Esophagus squamous epithelium (tissue), 5 donors: ENCODE data around the gene DNAH14. TPM values are rescaled to one million over a fixed set of nuclear protein-coding genes. Genes with fewer than 3 reads are reported as not detected.
"Not testable (repeated sequence)": the region's sequence is repeated elsewhere in the genome, so short reads cannot be mapped to it uniquely, and the experiment has no call there.

Experiments used
- DNase-seq: peaks from one replicate; lab custom pipeline; 2025; lab: John Stamatoyannopoulos, UW
- H3K27ac ChIP-seq, 4 donors: fragments of 200-600 bp; sonication (generic); one replicate each; pipeline ENCODE4 v1.5.1; 2016 to 2019; ENCODE audit warnings: mild to moderate bottlenecking in 1 of 4
- H3K27me3 ChIP-seq, 4 donors: fragments of 200-600 bp; sonication (generic); 1 replicate in 3 of 4; 2 replicates in 1 of 4; pipeline versions ENCODE4 v1.5.1 to v1.6.0; 2017 to 2021; ENCODE audit warnings: antibody characterized with exemption in 1 of 4
- H3K36me3 ChIP-seq, 3 donors: fragments of 200-600 bp; sonication (generic); one replicate each; pipeline ENCODE4 v1.5.1; 2016 to 2019
- H3K4me1 ChIP-seq, 3 donors: fragments of 200-600 bp; sonication (generic); one replicate each; pipeline ENCODE4 v1.5.1; 2017 to 2019
- H3K4me3 ChIP-seq, 4 donors: fragments of 200-600 bp; sonication (generic); 1 replicate in 3 of 4; 2 replicates in 1 of 4; pipeline ENCODE4 v1.5.1; 2016 to 2019; ENCODE audit warnings: mild to moderate bottlenecking in 2 of 4, moderate library complexity in 1 of 4
- H3K9me3 ChIP-seq, 3 donors: fragments of 200-600 bp; sonication (generic); one replicate each; pipeline ENCODE4 v1.5.1; 2016 to 2019
- CTCF ChIP-seq, 6 experiments: fragments of 450-650 bp in 4 of 6; fragments of 200-600 bp in 2 of 6; sonication (generic) in 2 of 6; IDR thresholded peaks; one replicate each; pipeline ENCODE4 v1.5.1; 2016 to 2019; ENCODE audit warnings: antibody characterized with exemption in 6 of 6, mild to moderate bottlenecking in 4 of 6, moderate library complexity in 4 of 6
- POLR2A ChIP-seq, 4 donors: fragments of 450-650 bp; IDR thresholded peaks; one replicate each; pipeline ENCODE4 v1.6.1; 2017; ENCODE audit warnings: antibody characterized with exemption in 4 of 4, mild to moderate bottlenecking in 4 of 4, moderate library complexity in 3 of 4
- WGBS, 2 donors: methylation state at CpG; one replicate each; pipeline ENCODE4 v1.1.5; 2018; 5-methylcytosine and 5-hydroxymethylcytosine counted together
- intact Hi-C: fragments of 100-400 bp; cut with DNase I; formaldehyde crosslinking; loops from one replicate; pipeline ENCODE4 v1.15.0; 2022
- total RNA-seq, 4 donors: library from RNA; depleted of rRNA; stranded (reverse); fragments of >200 nt; gene quantifications; one replicate each; pipeline ENCODE4 v1.1.0, GENCODE V29; 2016
- donor health status: DM: yes; HTN: yes; CAD: no.

DNAH14 gene
- total RNA-seq, 4 donors from 2014 or later = 2.0 to 11.4 (median 7.3) TPM

DNA sequence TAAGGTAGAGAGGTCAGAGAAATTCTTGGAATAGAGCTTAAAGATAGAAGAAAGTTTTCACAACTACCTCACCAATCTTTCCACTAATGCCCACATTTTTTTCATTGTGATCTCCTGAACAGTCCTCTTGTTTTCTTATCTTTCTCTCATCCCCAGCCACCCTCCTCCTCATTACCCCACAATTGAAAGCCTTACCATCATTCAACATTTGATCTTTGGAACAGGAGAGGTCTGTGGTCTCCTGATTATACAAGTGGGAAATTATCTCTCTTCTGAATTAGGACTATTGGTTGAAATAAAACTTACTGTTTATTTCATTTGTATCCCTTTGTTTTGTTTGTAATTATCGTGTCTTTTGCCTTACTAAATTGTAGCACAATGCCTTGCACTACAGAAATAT lies 29.6 kb downstream of the DNAH14 start:
- no peak for TF ChIP-seq POLR2A (IDR thresholded peaks at IDR 0.05)
- no peak for TF ChIP-seq CTCF (IDR thresholded peaks at IDR 0.05)
- intact Hi-C loops = no loop called here
- H3K4me1 ChIP-seq = no peaks in the 10 kb centered on the region
- H3K4me3 ChIP-seq = no peak overlapping the region
- H3K36me3 ChIP-seq = no peaks in the 10 kb centered on the region
- WGBS, 2 donors = 47 to 74% methylated on average over 1 of the region's 1 CpG
- DNase-seq = no peak
- no peaks in the 10 kb centered on the region for H3K27me3 ChIP-seq
- no peaks in the 10 kb centered on the region for H3K9me3 ChIP-seq
- H3K27ac ChIP-seq = no peak overlapping the region

DNA sequence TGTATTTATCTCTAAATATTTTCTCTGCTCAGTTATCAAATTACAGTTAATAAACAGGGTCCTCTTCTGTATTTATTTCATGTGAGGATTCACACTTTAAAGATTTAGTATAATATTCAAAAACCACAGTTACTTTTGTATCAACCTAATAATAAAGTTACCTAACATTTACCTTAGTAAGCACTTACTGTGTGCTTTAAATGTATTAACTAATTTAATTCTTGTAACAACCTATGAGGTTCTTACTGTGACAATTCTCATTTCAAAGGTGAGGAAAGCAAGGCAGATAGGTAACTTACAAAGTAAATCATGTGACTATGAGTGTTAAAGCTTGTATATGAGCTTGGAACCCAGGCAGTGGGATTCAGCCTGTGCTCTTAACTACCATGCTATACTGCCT lies 30.2 kb downstream of the DNAH14 start:
- Histone ChIP-seq H3K27ac (no peak overlapping the region), H3K4me3 (no peak overlapping the region), H3K4me1 (no peaks in the 10 kb centered on the region), H3K9me3 (no peaks in the 10 kb centered on the region), H3K36me3 (no peaks in the 10 kb centered on the region), H3K27me3 (no peaks in the 10 kb centered on the region)
- TF ChIP-seq POLR2A (IDR thresholded peaks at IDR 0.05) = no peak
- no peak for TF ChIP-seq CTCF (IDR thresholded peaks at IDR 0.05)
- intact Hi-C loops = no loop called here
- no peak for DNase-seq

DNA sequence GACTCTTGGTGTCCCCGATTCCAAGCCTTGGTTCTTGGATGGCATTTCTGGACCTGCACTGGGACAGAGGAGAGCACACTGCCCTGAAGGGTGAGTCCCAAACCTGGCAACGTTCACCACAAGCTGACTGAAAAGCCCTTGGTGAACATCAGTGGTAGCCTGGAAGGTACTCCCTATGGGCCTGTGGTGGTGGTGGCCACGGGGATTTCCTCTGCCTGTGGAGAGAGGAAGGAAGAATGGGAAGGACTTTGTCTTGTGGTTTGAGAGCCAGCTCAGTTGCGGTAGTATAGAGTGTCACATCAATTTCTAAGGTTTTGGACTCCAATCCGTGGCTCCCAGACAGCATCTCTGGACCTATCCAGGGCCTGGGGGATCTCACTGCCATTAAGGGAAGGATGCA lies 50.7 kb downstream of the DNAH14 start:
- intact Hi-C loops = no loop called here
- Histone ChIP-seq H3K27ac (no peak overlapping the region), H3K36me3 (no peaks in the 10 kb centered on the region), H3K4me3 (no peak overlapping the region), H3K27me3 (no peaks in the 10 kb centered on the region), H3K4me1 (no peaks in the 10 kb centered on the region), H3K9me3 (no peaks in the 10 kb centered on the region)
- 66 to 78% methylated on average over 3 to 4 of the region's 5 CpGs for WGBS, 2 donors
- no peak for DNase-seq
- TF ChIP-seq CTCF (IDR thresholded peaks at IDR 0.05) (no peak), POLR2A (IDR thresholded peaks at IDR 0.05) (no peak)

- DNase-seq, H3K27me3 ChIP-seq, intact Hi-C loops, H3K27ac ChIP-seq, H3K9me3 ChIP-seq, H3K4me3 ChIP-seq, H3K36me3 ChIP-seq, H3K4me1 ChIP-seq: not testable (repeated sequence)
- WGBS, 2 donors = 17 to 29% methylated on average over 1 of the region's 1 CpG
Measured at GRCh38 chr1:224981922-224982354, 52.5 kb downstream of the DNAH14 start.

DNA sequence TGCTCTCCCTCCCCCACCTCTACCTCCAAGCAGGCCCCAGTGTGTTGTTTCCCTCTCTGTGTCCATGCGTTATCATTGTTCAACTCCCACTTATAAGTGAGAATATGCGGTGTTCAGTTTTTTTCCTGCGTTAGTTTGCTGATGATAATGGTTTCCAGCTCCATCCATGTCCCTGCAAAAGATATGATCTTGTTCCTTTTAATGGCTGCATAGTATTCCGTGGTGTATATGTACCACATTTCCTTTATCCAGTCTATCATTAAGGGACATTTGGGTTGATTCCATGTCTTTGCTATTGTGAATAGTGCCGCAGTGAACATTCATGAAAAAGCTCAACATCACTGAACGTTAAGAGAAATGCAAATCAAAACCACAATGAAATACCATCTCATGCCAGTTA lies 58.6 kb downstream of the DNAH14 start:
- H3K36me3 ChIP-seq = no peaks in the 10 kb centered on the region
- no peaks in the 10 kb centered on the region for H3K27me3 ChIP-seq
- H3K27ac ChIP-seq = no peak overlapping the region
- intact Hi-C loops = no loop called here
- TF ChIP-seq CTCF (IDR thresholded peaks at IDR 0.05) (no peak), POLR2A (IDR thresholded peaks at IDR 0.05) (no peak)
- 91 to 96% methylated on average over 6 of the region's 6 CpGs for WGBS, 2 donors
- DNase-seq = no peak
- no peaks in the 10 kb centered on the region for H3K9me3 ChIP-seq
- H3K4me3 ChIP-seq = no peak overlapping the region
- no peaks in the 10 kb centered on the region for H3K4me1 ChIP-seq

- Histone ChIP-seq H3K36me3 (no peaks in the 10 kb centered on the region), H3K4me3 (no peak overlapping the region), H3K27me3 (no peaks in the 10 kb centered on the region), H3K4me1 (no peaks in the 10 kb centered on the region), H3K9me3 (no peaks in the 10 kb centered on the region), H3K27ac (no peak overlapping the region)
- TF ChIP-seq CTCF (IDR thresholded peaks at IDR 0.05) (no peak), POLR2A (IDR thresholded peaks at IDR 0.05) (no peak)
- no peak for DNase-seq
- WGBS, 2 donors = 27 to 43% methylated on average over 1 of the region's 1 CpG
- intact Hi-C loops = no loop called here
Measured at GRCh38 chr1:224989615-224990014, 60.1 kb downstream of the DNAH14 start.

DNA sequence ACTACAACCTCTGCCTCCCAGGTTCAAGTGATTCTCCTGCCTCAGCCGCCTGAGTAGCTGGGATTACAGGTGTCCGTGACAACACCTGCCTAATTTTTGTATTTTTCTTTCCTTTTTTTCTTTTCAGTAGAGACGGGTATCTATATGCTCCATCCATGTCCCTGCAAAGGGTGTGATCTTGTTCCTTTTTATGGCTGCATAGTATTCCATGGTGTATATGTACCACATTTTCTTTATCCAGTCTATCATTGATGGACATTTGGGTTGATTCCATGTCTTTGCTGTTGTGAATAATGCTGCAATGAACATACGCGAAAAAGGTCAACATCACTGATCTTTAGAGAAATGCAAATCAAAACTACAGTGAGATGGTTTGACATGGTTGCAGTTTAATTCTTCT lies 62.1 kb downstream of the DNAH14 start:
- H3K9me3 ChIP-seq, H3K27ac ChIP-seq, H3K4me3 ChIP-seq, H3K27me3 ChIP-seq, DNase-seq, H3K4me1 ChIP-seq, intact Hi-C loops, H3K36me3 ChIP-seq: not testable (repeated sequence)
- 90 to 98% methylated on average over 5 of the region's 5 CpGs for WGBS, 2 donors
